MM.1S (cell line): Measurements from ENCODE around the gene EEPD1.

Experiments used
- DNase-seq: peaks from one replicate; pipeline ENCODE4 v3.0.0-alpha.2; 2015
- H2AFZ ChIP-seq: fragments of 300-600 bp; sonication (generic); 2 replicates; pipeline ENCODE4 v1.6.0; 2016; ENCODE audit warnings: antibody characterized with exemption, low read length
- H3F3A ChIP-seq: fragments of 300-600 bp; sonication (generic); 2 replicates; pipeline ENCODE4 v1.6.1; 2016; ENCODE audit warnings: mild to moderate bottlenecking, antibody characterized with exemption, low read length, moderate library complexity, mixed read lengths; ENCODE audit not compliant: insufficient read depth
- H3K27ac ChIP-seq: fragments of 300-600 bp; sonication (generic); 2 replicates; pipeline ENCODE4 v1.5.1; 2016; ENCODE audit warnings: mild to moderate bottlenecking, low read length
- H3K27me3 ChIP-seq: fragments of 300-600 bp; sonication (generic); replicated peaks from 2 replicates; pipeline ENCODE4 v1.6.0; 2016; ENCODE audit warnings: low read length; ENCODE audit not compliant: insufficient read depth
- H3K36me3 ChIP-seq: fragments of 300-600 bp; sonication (generic); replicated peaks from 2 replicates; pipeline ENCODE4 v1.6.1; 2016; ENCODE audit warnings: mild to moderate bottlenecking, low read length, mixed read lengths; ENCODE audit not compliant: insufficient read depth
- H3K4me1 ChIP-seq: fragments of 300-600 bp; sonication (generic); 2 replicates; pipeline ENCODE4 v1.6.1; 2016; ENCODE audit warnings: low read length, mixed read lengths
- H3K4me2 ChIP-seq: fragments of 300-600 bp; sonication (generic); 2 replicates; pipeline ENCODE4 v1.6.0; 2016; ENCODE audit warnings: low read depth, low read length
- H3K4me3 ChIP-seq: fragments of 300-600 bp; sonication (generic); 2 replicates; pipeline ENCODE4 v1.5.1; 2016; ENCODE audit warnings: low read length, mixed read lengths
- H3K79me2 ChIP-seq: fragments of 300-600 bp; sonication (generic); 2 replicates; pipeline ENCODE4 v1.6.1; 2016; ENCODE audit warnings: mixed run types, low read length, mixed read lengths
- H3K9ac ChIP-seq: fragments of 300-600 bp; sonication (generic); 2 replicates; pipeline ENCODE4 v1.6.1; 2016; ENCODE audit warnings: low read length, mixed read lengths
- H3K9me2 ChIP-seq: fragments of 300-600 bp; sonication (generic); replicated peaks from 2 replicates; pipeline ENCODE4 v1.6.1; 2016; ENCODE audit warnings: mild to moderate bottlenecking, low read length, mixed read lengths; ENCODE audit not compliant: insufficient read depth
- H3K9me3 ChIP-seq: fragments of 300-600 bp; sonication (generic); replicated peaks from 2 replicates; pipeline ENCODE4 v1.6.1; 2016; ENCODE audit warnings: mild to moderate bottlenecking, low read length, mixed read lengths; ENCODE audit not compliant: insufficient read depth
- H4K20me1 ChIP-seq: fragments of 300-600 bp; sonication (generic); 2 replicates; pipeline ENCODE4 v1.6.1; 2016; ENCODE audit warnings: mild to moderate bottlenecking, low read length, moderate library complexity, mixed read lengths; ENCODE audit not compliant: insufficient read depth
- EZH2 ChIP-seq: fragments of 300-600 bp; sonication (generic); optimal IDR thresholded peaks from 2 replicates; pipeline ENCODE3; 2017; ENCODE audit warnings: low read depth, mild to moderate bottlenecking, antibody characterized with exemption, low read length, mixed read lengths
- EZH2phosphoT487 ChIP-seq: fragments of 300-600 bp; sonication (generic); IDR thresholded peaks from 2 replicates; pipeline ENCODE4 v1.6.1; 2018; ENCODE audit warnings: antibody characterized with exemption, low read length
- TF ChIP-seq, protein P1 (sequence below): fragments of 300-600 bp; sonication (generic); IDR thresholded peaks from 2 replicates; pipeline ENCODE4 v1.5.1; 2016; ENCODE audit warnings: antibody characterized with exemption, low read length, mixed read lengths

Gene EEPD1

GRCh38 chr7:36181668-36182067 is 28.6 kb downstream of the EEPD1 start:
- no peak overlapping the region for H3K4me2 ChIP-seq
- H3K36me3 ChIP-seq = no peaks in the 10 kb centered on the region
- H2AFZ ChIP-seq = no peak overlapping the region
- H3K27ac ChIP-seq = no peak overlapping the region
- H4K20me1 ChIP-seq = no peaks in the 10 kb centered on the region
- H3K4me1 ChIP-seq = no peaks in the 10 kb centered on the region
- H3K9me3 ChIP-seq = no peaks in the 10 kb centered on the region
- no peak overlapping the region for H3K4me3 ChIP-seq
- no peaks in the 10 kb centered on the region for H3K27me3 ChIP-seq
- no peak overlapping the region for H3K9ac ChIP-seq
- no peaks in the 10 kb centered on the region for H3K9me2 ChIP-seq
- no peaks in the 10 kb centered on the region for H3K79me2 ChIP-seq
- no peaks in the 10 kb centered on the region for H3F3A ChIP-seq
- no peak for DNase-seq
- TF ChIP-seq, protein P1, sequence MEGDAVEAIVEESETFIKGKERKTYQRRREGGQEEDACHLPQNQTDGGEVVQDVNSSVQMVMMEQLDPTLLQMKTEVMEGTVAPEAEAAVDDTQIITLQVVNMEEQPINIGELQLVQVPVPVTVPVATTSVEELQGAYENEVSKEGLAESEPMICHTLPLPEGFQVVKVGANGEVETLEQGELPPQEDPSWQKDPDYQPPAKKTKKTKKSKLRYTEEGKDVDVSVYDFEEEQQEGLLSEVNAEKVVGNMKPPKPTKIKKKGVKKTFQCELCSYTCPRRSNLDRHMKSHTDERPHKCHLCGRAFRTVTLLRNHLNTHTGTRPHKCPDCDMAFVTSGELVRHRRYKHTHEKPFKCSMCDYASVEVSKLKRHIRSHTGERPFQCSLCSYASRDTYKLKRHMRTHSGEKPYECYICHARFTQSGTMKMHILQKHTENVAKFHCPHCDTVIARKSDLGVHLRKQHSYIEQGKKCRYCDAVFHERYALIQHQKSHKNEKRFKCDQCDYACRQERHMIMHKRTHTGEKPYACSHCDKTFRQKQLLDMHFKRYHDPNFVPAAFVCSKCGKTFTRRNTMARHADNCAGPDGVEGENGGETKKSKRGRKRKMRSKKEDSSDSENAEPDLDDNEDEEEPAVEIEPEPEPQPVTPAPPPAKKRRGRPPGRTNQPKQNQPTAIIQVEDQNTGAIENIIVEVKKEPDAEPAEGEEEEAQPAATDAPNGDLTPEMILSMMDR = no peak
- TF ChIP-seq EZH2phosphoT487 (no peak), EZH2 (no peak)

DNA sequence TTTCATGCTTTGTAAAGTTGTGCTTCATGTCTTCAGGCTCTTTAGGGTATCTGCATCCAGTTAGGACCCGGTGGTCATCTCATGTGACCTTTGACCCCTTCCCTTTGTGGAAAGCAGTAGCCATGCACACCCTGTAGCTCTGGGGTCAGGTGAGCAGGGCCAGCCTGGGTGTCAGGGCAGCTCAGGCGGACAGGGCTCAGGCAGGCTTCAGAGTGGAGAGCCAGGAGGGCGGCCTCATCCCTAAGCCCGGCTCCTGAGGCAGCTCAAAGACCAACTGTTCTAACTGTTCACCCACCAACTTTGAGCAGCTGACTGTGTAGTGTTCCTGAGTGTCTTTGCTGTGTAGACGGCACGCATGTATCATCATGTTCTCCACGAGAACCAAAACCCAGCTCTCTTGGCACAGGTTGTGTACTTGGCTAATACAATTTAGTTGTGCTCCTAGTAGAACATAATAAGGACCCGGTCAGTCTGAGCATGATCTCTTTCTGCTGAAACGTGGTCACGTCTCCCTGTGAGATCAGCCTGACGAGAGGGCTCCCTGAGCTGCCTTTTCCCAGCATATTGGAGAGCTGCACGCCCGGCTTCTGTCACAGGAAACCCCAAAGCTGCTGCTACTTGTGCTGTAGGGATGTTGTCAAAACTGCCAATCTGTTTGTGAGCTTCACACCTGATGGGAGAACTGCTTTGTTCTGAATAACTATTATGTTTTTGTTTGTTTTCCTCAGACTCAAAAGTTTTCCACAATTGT is 30.0 kb downstream of the EEPD1 start:
- TF ChIP-seq, protein P1 = no peak
- TF ChIP-seq EZH2phosphoT487 (no peak), EZH2 (no peak)
- Histone ChIP-seq H2AFZ (no peak overlapping the region), H3K4me3 (no peak overlapping the region), H3F3A (no peaks in the 10 kb centered on the region), H3K4me2 (no peak overlapping the region), H3K79me2 (no peaks in the 10 kb centered on the region), H3K9me2 (no peaks in the 10 kb centered on the region), H3K4me1 (no peaks in the 10 kb centered on the region), H4K20me1 (no peaks in the 10 kb centered on the region), H3K9me3 (no peaks in the 10 kb centered on the region), H3K36me3 (no peaks in the 10 kb centered on the region), H3K27ac (no peak overlapping the region), H3K27me3 (no peaks in the 10 kb centered on the region), H3K9ac (no peak overlapping the region)
- no peak for DNase-seq

DNA sequence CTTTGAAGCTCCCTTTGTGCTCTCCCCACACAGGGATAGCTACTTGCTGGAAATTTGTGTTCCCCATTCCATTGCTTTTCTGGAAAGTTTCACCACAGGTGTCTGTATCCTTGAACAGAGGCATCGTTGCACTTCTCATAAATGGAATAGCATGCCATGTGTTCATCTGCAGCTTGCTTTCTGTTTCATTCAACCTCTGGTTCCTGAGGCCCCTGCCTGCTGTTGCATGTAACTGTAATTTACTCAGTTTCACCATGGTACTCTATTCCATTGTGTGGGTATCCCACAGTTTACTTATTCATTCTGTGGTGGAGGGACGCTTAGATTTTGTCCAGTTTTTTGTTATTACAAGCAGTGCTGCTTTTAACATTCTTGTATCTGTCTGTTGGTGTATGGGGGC is 32.0 kb downstream of the EEPD1 start:
- Histone ChIP-seq H3K9me2 (no peaks in the 10 kb centered on the region), H3K9ac (no peak overlapping the region), H3K79me2 (no peaks in the 10 kb centered on the region), H3K4me3 (no peak overlapping the region), H3K36me3 (no peaks in the 10 kb centered on the region), H3K9me3 (no peaks in the 10 kb centered on the region), H3K27ac (no peak overlapping the region), H2AFZ (no peak overlapping the region), H4K20me1 (no peaks in the 10 kb centered on the region), H3K27me3 (no peaks in the 10 kb centered on the region), H3F3A (no peaks in the 10 kb centered on the region), H3K4me2 (no peak overlapping the region), H3K4me1 (no peaks in the 10 kb centered on the region)
- TF ChIP-seq EZH2 = no peak
- TF ChIP-seq, protein P1 = no peak
- no peak for TF ChIP-seq EZH2phosphoT487
- no peak for DNase-seq
